Duodenal mucosa (tissue), 2 donors: Measurements from ENCODE around the gene NCCRP1.

Source experiments
- H3K27ac ChIP-seq: one replicate; pipeline ENCODE4 v1.7.0; 2013; ENCODE audit warnings: low read depth, low read length
- H3K27me3 ChIP-seq, 2 donors: one replicate each; pipeline ENCODE4 v1.7.0; 2013; ENCODE audit warnings: low read length in 2 of 2, control low read depth in 1 of 2; ENCODE audit not compliant: insufficient read depth in 2 of 2, control insufficient read depth in 1 of 2
- H3K36me3 ChIP-seq, 2 donors: one replicate each; pipeline ENCODE4 v1.7.0; 2013; ENCODE audit warnings: low read length in 2 of 2, control low read depth in 1 of 2; ENCODE audit not compliant: insufficient read depth in 2 of 2, control insufficient read depth in 1 of 2
- H3K4me1 ChIP-seq, 2 donors: one replicate each; pipeline ENCODE4 v1.7.0; 2013; ENCODE audit warnings: low read length in 2 of 2, control low read depth in 1 of 2; ENCODE audit not compliant: insufficient read depth in 2 of 2, control insufficient read depth in 1 of 2
- H3K4me3 ChIP-seq, 2 donors: one replicate each; pipeline ENCODE4 v1.7.0; 2013; ENCODE audit warnings: low read length in 2 of 2, low read depth in 1 of 2
- H3K9ac ChIP-seq, 2 donors: one replicate each; pipeline ENCODE4 v1.7.0; 2013; ENCODE audit warnings: low read length in 2 of 2, low read depth in 1 of 2
- H3K9me3 ChIP-seq, 2 donors: one replicate each; pipeline ENCODE4 v1.7.0; 2013; ENCODE audit warnings: low read length in 2 of 2, control low read depth in 1 of 2; ENCODE audit not compliant: control insufficient read depth in 1 of 2

Gene NCCRP1

DNA sequence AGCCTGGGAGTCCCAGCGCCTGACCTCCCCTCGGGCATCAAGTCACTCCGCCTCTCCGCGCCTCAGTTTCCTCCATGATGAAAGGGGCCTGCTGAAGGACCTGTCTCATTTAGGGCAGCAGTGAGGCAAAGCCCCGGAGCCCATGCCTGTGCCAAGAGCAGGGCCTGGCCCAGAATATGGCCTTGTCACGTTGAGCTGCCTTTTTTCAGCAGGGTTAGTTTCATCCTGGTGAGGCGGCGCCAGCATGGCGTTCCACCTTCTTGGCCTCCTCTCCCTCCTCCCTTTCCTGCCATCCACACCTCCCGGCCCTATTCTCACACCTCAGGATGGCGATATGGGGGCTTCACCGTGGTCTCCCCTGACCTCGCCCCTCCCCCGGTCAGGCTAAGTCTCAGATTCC is 41.0 kb upstream of the NCCRP1 start:
- no peak overlapping the region for H3K27ac ChIP-seq
- peaks cover 0 to 8% of the 10 kb centered on the region in 2 donors for H3K36me3 ChIP-seq
- peaks cover 38 to 47% of the 10 kb centered on the region in 2 donors for H3K4me1 ChIP-seq
- no peaks in the 10 kb centered on the region for H3K9me3 ChIP-seq
- H3K4me3 ChIP-seq: no peak overlapping the region
- H3K9ac ChIP-seq: no peak overlapping the region
- no peaks in the 10 kb centered on the region for H3K27me3 ChIP-seq

DNA sequence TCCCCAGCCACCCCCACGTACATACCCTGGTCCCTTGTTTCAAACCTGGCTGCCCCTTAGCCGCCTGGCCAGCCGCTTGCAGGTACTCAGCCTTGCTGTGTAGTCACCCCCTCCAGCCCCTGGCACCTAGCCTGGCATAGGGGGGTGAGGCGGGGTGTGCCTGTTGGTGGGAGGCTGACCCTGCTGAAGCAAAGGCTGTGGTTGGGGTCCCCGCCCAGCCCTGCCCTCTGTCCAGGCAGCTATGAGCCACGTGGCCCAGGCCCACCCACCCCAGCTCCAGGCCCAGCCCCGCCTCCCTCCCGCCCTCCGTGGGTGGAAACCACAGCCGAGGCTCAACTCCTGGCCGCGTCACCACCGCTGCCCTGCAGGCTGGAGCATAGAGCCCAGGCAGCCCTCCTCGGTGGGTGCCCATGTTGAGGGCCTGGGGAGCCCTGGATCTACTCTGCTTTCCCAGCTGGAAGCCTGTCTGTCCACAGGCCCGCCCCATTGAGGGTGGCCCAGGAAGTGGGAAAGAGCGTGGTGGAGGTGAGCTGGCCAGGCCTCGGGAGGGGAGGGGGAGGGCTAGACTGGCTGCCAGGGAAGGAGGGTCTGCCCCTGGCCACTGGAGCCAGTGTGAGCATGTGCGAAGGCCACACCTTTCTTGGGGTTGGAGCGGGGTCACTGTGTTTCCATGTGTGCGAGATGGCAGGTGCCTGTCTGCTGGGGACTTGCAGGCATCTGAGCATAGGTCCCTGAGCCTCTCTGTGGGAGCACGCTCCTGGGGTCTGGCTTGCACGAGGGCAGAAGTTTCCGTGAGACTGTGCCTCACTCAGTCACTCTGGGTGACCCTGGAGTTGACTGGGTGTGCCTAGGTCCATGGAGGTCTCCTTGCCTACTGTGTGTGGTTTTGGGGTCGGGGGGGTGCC is 40.2 kb upstream of the NCCRP1 start:
- peaks cover 38 to 47% of the 10 kb centered on the region in 2 donors for H3K4me1 ChIP-seq
- H3K9ac ChIP-seq: no peak overlapping the region
- no peak overlapping the region for H3K27ac ChIP-seq
- H3K36me3 ChIP-seq: peaks cover 0 to 8% of the 10 kb centered on the region in 2 donors
- no peak overlapping the region for H3K4me3 ChIP-seq
- H3K9me3 ChIP-seq: no peaks in the 10 kb centered on the region
- H3K27me3 ChIP-seq: no peaks in the 10 kb centered on the region

DNA sequence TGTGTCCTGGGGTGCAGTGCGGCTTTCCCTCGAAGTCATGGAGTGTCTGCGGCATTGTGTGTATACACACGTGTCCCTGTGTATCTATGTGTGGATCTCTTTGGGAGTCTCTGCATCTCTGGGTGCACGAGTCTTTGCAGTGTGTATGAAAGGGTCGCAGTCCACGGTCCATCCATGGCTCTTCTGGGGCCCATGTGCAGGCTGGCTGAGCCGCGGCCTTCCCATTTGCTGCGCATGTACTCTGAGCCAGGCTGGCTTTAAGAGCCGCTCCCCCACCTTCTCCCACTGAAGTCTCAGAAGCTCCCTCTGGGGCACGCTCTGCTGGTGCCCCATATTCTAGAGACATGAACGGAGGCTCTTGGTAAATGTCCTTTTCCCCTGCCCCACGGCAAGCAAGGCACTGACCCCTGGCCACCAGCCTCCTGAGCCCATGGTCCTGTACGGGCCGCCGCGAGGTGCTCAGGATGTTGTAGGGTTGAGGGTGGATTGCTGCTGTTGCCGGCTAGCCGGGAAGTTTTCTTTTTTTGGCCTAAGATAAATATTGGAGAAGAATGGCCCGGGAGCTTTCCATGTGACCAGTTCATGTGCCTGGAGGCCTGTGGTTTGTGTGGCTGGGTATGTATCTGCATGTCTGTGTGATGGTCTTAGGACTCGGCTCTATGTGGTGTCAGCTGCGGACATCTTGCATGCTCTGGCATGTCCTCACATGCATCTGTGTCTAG is 39.3 kb upstream of the NCCRP1 start:
- Histone ChIP-seq H3K4me1 (peaks cover 38 to 47% of the 10 kb centered on the region in 2 donors), H3K4me3 (no peak overlapping the region)

DNA sequence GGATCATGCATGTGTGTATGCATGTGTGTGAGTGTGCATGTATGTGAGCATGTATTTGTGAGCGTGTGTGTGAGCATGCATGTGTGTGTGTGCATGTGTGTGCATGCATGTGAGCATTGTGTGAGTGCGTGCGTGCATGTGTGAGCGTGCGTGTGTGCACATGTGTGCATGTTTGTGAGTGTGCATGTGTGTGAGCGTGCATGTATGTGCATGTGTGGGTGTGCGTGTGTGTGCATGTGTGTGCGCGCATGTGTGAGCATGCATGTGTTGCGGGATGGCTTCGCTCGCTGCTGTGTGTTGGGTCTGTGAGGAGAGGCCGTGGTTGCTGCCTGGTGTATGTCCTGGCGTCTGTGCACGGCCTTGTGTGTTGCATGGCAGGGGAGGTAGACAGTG is 38.8 kb upstream of the NCCRP1 start:
- no peaks in the 10 kb centered on the region for H3K27me3 ChIP-seq
- H3K27ac ChIP-seq: no peak overlapping the region
- H3K4me3 ChIP-seq: no peak overlapping the region
- peaks cover 0 to 8% of the 10 kb centered on the region in 2 donors for H3K36me3 ChIP-seq
- peaks cover 38 to 47% of the 10 kb centered on the region in 2 donors for H3K4me1 ChIP-seq
- no peak overlapping the region for H3K9ac ChIP-seq
- no peaks in the 10 kb centered on the region for H3K9me3 ChIP-seq

More for the DNA sequence above, 39.3 kb upstream of the NCCRP1 start:
- Histone ChIP-seq H3K27ac (no peak overlapping the region), H3K9ac (no peak overlapping the region), H3K27me3 (no peaks in the 10 kb centered on the region), H3K36me3 (peaks cover 0 to 8% of the 10 kb centered on the region in 2 donors), H3K9me3 (no peaks in the 10 kb centered on the region)

DNA sequence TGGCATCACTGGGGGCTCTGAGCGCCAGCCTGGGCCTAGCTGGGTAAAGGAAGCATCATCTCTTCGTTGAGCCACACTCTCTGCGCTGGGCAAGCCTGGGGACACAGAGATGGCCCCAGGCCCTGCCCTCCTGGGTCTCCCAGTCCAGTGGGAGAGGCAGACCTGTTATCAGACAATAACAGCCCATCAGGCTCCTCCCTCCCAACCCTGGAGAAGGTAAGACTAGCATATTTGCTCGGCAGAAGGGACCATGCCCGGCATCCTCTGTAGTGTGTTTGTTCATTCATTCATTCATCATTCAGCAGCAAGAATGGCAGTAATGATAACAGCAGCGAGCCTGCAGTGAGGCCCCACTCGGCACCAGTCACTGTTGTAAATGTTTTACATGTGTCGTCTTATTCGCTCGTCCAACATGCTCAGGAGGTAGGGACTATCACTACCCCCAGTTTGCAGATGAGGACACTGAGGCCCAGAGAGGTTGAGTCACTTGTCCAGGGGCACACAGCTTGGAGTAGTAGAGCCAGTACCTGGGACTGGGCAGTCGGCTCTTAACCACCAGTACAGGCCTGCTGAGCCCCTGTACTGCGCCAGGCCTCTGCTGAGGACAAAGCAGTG is 38.0 kb upstream of the NCCRP1 start:
- no peak overlapping the region for H3K27ac ChIP-seq
- no peaks in the 10 kb centered on the region for H3K27me3 ChIP-seq
- H3K9ac ChIP-seq: no peak overlapping the region
- peaks cover 0 to 8% of the 10 kb centered on the region in 2 donors for H3K36me3 ChIP-seq
- H3K4me1 ChIP-seq: peaks cover 36 to 46% of the 10 kb centered on the region in 2 donors
- no peak overlapping the region for H3K4me3 ChIP-seq
- no peaks in the 10 kb centered on the region for H3K9me3 ChIP-seq

DNA sequence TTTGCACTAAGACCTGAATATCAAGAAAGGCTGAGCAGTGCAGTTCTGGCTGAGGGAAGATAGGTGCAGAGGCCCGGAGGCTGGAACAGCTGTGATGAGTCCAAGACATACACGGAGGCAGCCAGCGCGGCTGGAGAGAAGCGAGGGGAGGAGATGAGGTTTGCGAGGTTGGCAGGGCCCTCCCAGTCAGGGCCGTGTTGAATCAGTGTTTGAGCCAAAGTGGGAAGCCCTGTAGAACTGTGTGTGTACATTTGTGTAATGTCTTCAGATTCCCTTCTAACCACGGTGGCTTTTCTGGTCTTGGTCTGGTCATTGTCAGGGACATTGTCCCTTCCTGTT is 36.3 kb upstream of the NCCRP1 start:
- Histone ChIP-seq H3K36me3 (peaks cover 0 to 8% of the 10 kb centered on the region in 2 donors), H3K9me3 (no peaks in the 10 kb centered on the region), H3K9ac (no peak overlapping the region), H3K4me3 (no peak overlapping the region), H3K4me1 (peaks cover 19 to 29% of the 10 kb centered on the region in 2 donors), H3K27ac (no peak overlapping the region), H3K27me3 (no peaks in the 10 kb centered on the region)

DNA sequence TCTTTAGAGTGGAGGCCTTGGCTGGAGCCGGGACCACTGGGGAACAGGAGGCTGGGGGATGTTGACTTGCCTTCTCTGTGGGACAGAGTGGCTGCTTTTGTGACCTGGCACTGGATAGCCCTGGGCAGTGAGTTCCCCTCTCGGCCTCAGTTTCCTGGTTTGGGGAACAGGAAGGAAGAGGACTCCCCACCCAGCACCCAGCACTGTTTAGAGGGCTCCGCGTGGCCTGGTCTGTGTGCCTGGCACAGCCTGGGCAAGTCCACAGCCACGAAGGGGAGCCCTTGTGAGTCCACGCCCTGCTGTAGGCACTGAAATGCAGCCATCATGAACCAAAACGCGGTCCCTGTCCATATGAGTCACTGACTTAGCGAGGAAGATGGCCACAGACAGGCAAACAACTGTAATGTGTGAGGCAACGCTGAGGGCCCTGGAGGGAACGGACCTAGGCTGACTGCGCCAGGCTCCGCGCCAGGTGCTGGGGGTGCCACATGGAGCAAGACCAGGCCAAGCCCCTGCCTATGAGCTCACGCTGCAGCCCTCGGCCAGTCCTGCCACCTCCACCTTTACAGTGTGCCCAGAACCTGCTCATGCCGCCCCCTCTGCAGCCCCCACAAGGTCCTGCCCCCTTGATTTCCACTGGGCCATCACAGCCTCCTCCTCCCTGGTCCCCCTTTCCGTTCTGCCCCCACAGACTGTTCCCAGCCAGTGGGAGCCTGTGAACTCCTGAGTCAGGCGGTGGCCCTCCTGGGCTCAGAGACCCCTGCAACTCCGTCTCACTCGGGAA is 35.7 kb upstream of the NCCRP1 start:
- Histone ChIP-seq H3K4me1 (peaks cover 18 to 25% of the 10 kb centered on the region in 2 donors), H3K27ac (no peak overlapping the region), H3K4me3 (no peak overlapping the region)

DNA sequence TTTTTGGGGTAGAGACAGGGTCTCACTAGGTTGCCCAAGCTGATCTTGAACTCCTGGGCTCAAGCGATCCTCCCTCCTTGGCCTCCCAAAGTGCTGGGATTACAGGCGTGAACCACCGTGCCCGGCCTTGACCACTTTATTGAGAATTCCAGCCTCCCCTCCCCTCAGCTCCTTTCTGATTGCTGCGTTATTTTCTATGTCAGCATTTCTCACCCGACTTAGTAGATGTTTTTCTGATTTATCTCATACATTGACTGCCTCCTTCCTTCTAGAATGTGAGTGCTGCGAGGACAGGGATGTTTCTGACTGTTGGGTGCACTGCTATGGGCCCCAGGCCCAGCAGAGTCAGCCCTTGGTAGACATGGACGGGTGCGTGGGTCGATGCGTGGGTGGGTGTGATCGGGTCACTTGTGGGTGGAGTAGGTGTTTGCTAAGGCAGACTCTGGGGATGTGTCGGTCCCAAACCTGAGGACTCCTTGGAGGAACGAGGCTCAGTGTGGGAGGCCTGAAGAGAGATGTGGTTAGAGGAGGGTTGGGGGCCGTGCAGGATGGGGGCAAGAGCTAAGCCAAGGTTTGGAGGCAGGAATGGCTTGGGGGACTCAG is 34.2 kb upstream of the NCCRP1 start:
- Histone ChIP-seq H3K4me3 (no peak overlapping the region), H3K9me3 (no peaks in the 10 kb centered on the region), H3K9ac (no peak overlapping the region), H3K27ac (no peak overlapping the region), H3K36me3 (peaks cover 0 to 8% of the 10 kb centered on the region in 2 donors), H3K27me3 (no peaks in the 10 kb centered on the region), H3K4me1 (peaks cover 15 to 24% of the 10 kb centered on the region in 2 donors)

More for the DNA sequence above, 35.7 kb upstream of the NCCRP1 start:
- Histone ChIP-seq H3K9me3 (no peaks in the 10 kb centered on the region), H3K27me3 (no peaks in the 10 kb centered on the region), H3K9ac (no peak overlapping the region), H3K36me3 (peaks cover 0 to 8% of the 10 kb centered on the region in 2 donors)

DNA sequence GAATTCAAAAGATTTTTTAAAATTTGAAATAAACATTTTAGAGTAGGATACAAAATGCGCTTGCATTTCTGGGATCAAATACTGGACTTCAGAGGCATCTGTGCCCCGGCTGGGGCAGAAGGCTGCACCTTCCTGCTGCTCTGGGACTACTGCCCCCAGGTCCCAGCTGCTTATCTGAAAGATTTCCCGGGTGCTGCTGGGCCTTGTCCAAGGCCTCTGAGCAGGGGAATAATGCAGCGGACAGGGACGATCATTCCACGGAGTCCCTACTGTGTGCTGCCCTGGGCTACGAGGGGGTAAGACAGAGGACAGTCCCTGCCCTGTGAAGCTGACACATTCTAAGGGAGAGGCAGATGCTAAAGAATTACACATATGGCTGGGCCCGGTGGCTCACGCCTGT is 33.1 kb upstream of the NCCRP1 start:
- Histone ChIP-seq H3K9ac (no peak overlapping the region), H3K4me3 (no peak overlapping the region), H3K27ac (no peak overlapping the region), H3K9me3 (no peaks in the 10 kb centered on the region), H3K36me3 (peaks cover 0 to 8% of the 10 kb centered on the region in 2 donors), H3K4me1 (peaks cover 10 to 14% of the 10 kb centered on the region in 2 donors), H3K27me3 (no peaks in the 10 kb centered on the region)
